ENCODE results near the gene ST6GAL1. TPM values are rescaled to one million over a fixed set of nuclear protein-coding genes. Genes with fewer than 3 reads are reported as not detected.

ST6GAL1 gene
- total and polyA plus RNA-seq, 2 of the 13 experiments (the other 11 are each of a cell fraction or from before 2014, with no cell fraction given) = 79.9 to 164 TPM

GRCh38 chr3:187080799-187081450, 150.6 kb downstream of the ST6GAL1 start (continued):
- peak; percentile 74; the same call in 1 of the 2 replicates for TF ChIP-seq ZBTB38 (CRISPR knock-in tag; IDR thresholded peaks at IDR 0.05)
- TF ChIP-seq, protein P1, sequence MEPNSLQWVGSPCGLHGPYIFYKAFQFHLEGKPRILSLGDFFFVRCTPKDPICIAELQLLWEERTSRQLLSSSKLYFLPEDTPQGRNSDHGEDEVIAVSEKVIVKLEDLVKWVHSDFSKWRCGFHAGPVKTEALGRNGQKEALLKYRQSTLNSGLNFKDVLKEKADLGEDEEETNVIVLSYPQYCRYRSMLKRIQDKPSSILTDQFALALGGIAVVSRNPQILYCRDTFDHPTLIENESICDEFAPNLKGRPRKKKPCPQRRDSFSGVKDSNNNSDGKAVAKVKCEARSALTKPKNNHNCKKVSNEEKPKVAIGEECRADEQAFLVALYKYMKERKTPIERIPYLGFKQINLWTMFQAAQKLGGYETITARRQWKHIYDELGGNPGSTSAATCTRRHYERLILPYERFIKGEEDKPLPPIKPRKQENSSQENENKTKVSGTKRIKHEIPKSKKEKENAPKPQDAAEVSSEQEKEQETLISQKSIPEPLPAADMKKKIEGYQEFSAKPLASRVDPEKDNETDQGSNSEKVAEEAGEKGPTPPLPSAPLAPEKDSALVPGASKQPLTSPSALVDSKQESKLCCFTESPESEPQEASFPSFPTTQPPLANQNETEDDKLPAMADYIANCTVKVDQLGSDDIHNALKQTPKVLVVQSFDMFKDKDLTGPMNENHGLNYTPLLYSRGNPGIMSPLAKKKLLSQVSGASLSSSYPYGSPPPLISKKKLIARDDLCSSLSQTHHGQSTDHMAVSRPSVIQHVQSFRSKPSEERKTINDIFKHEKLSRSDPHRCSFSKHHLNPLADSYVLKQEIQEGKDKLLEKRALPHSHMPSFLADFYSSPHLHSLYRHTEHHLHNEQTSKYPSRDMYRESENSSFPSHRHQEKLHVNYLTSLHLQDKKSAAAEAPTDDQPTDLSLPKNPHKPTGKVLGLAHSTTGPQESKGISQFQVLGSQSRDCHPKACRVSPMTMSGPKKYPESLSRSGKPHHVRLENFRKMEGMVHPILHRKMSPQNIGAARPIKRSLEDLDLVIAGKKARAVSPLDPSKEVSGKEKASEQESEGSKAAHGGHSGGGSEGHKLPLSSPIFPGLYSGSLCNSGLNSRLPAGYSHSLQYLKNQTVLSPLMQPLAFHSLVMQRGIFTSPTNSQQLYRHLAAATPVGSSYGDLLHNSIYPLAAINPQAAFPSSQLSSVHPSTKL (CRISPR knock-in tag; IDR thresholded peaks at IDR 0.05) = peak; percentile 44
- TF ChIP-seq, protein P2, sequence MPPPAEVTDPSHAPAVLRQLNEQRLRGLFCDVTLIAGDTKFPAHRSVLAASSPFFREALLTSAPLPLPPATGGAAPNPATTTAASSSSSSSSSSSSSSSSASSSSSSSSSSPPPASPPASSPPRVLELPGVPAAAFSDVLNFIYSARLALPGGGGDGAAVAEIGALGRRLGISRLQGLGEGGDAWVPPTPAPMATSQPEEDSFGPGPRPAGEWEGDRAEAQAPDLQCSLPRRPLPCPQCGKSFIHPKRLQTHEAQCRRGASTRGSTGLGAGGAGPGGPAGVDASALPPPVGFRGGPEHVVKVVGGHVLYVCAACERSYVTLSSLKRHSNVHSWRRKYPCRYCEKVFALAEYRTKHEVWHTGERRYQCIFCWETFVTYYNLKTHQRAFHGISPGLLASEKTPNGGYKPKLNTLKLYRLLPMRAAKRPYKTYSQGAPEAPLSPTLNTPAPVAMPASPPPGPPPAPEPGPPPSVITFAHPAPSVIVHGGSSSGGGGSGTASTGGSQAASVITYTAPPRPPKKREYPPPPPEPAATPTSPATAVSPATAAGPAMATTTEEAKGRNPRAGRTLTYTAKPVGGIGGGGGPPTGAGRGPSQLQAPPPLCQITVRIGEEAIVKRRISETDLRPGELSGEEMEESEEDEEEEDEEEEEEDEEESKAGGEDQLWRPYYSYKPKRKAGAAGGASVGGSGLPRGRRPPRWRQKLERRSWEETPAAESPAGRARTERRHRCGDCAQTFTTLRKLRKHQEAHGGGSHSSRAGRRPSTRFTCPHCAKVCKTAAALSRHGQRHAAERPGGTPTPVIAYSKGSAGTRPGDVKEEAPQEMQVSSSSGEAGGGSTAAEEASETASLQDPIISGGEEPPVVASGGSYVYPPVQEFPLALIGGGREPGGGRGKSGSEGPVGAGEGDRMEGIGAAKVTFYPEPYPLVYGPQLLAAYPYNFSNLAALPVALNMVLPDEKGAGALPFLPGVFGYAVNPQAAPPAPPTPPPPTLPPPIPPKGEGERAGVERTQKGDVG (CRISPR knock-in tag; IDR thresholded peaks at IDR 0.05; ENCODE audit: borderline replicate concordance) = 0 out of 2 replicates have a peak, but pooled peaks have one; percentile 24
- peak; percentile 38 for TF ChIP-seq RARA (CRISPR knock-in tag; IDR thresholded peaks at IDR 0.05)
- TF ChIP-seq TARDBP (CRISPR knock-in tag; IDR thresholded peaks at IDR 0.05) = 0 out of 2 replicates have a peak, but pooled peaks have one; percentile 52
- 0 out of 2 replicates have a peak, but pooled peaks have one; percentile 40 for TF ChIP-seq HDAC2 (CRISPR knock-in tag; IDR thresholded peaks at IDR 0.05)
- TF ChIP-seq, protein P3, sequence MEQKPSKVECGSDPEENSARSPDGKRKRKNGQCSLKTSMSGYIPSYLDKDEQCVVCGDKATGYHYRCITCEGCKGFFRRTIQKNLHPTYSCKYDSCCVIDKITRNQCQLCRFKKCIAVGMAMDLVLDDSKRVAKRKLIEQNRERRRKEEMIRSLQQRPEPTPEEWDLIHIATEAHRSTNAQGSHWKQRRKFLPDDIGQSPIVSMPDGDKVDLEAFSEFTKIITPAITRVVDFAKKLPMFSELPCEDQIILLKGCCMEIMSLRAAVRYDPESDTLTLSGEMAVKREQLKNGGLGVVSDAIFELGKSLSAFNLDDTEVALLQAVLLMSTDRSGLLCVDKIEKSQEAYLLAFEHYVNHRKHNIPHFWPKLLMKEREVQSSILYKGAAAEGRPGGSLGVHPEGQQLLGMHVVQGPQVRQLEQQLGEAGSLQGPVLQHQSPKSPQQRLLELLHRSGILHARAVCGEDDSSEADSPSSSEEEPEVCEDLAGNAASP (CRISPR knock-in tag; IDR thresholded peaks at IDR 0.05; ENCODE audit: borderline replicate concordance) = peak; percentile 96; the same call in 1 of the 2 replicates
- TF ChIP-seq MEF2D (CRISPR knock-in tag; IDR thresholded peaks at IDR 0.05) = peak; percentile 60; the same call in 1 of the 2 replicates
- TF ChIP-seq, protein P4, sequence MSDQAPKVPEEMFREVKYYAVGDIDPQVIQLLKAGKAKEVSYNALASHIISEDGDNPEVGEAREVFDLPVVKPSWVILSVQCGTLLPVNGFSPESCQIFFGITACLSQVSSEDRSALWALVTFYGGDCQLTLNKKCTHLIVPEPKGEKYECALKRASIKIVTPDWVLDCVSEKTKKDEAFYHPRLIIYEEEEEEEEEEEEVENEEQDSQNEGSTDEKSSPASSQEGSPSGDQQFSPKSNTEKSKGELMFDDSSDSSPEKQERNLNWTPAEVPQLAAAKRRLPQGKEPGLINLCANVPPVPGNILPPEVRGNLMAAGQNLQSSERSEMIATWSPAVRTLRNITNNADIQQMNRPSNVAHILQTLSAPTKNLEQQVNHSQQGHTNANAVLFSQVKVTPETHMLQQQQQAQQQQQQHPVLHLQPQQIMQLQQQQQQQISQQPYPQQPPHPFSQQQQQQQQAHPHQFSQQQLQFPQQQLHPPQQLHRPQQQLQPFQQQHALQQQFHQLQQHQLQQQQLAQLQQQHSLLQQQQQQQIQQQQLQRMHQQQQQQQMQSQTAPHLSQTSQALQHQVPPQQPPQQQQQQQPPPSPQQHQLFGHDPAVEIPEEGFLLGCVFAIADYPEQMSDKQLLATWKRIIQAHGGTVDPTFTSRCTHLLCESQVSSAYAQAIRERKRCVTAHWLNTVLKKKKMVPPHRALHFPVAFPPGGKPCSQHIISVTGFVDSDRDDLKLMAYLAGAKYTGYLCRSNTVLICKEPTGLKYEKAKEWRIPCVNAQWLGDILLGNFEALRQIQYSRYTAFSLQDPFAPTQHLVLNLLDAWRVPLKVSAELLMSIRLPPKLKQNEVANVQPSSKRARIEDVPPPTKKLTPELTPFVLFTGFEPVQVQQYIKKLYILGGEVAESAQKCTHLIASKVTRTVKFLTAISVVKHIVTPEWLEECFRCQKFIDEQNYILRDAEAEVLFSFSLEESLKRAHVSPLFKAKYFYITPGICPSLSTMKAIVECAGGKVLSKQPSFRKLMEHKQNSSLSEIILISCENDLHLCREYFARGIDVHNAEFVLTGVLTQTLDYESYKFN (CRISPR knock-in tag; conservative IDR thresholded peaks at IDR 0.05) = peak; percentile 83
- TF ChIP-seq ZNF549 (CRISPR knock-in tag; IDR thresholded peaks at IDR 0.05) = no peak
- TF ChIP-seq FOXA1 (IDR thresholded peaks at IDR 0.05) = no peak
- peak; percentile 65 for TF ChIP-seq FOXA1 (CRISPR knock-in tag; IDR thresholded peaks at IDR 0.05)
- no peak for TF ChIP-seq HCFC1 (IDR thresholded peaks at IDR 0.05; ENCODE audit: low read depth, low read length)
- no peak for TF ChIP-seq CHD4 (IDR thresholded peaks at IDR 0.05; ENCODE audit: borderline replicate concordance, low read length)
- TF ChIP-seq NCOA2 (CRISPR knock-in tag; IDR thresholded peaks at IDR 0.05) = peak; percentile 60
- TF ChIP-seq, protein P5, sequence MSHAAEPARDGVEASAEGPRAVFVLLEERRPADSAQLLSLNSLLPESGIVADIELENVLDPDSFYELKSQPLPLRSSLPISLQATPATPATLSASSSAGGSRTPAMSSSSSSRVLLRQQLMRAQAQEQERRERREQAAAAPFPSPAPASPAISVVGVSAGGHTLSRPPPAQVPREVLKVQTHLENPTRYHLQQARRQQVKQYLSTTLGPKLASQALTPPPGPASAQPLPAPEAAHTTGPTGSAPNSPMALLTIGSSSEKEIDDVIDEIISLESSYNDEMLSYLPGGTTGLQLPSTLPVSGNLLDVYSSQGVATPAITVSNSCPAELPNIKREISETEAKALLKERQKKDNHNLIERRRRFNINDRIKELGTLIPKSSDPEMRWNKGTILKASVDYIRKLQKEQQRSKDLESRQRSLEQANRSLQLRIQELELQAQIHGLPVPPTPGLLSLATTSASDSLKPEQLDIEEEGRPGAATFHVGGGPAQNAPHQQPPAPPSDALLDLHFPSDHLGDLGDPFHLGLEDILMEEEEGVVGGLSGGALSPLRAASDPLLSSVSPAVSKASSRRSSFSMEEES (CRISPR knock-in tag; IDR thresholded peaks at IDR 0.05) = 0 out of 2 replicates have a peak, but pooled peaks have one; percentile 28

Measured in HepG2 (cell line).